Stimulated activated CD4-positive, alpha-beta T cell treated with anti-CD3 and anti-CD28 coated beads, Interleukin-1b, Interleukin-23, amount 100 ng/mL, for 24 hours (primary cell): ENCODE data around the gene WDR45B.

Experiments
- DNase-seq, 4 experiments: peaks; one replicate each; pipeline ENCODE4 v3.0.0-alpha.2; 2020; ENCODE audit warnings: low read depth in 4 of 4, low spot score in 1 of 4

The WDR45B gene

GRCh38 chr17:82677353-82677925 lies 29.2 kb upstream of the WDR45B start:
- no peak for DNase-seq

DNA sequence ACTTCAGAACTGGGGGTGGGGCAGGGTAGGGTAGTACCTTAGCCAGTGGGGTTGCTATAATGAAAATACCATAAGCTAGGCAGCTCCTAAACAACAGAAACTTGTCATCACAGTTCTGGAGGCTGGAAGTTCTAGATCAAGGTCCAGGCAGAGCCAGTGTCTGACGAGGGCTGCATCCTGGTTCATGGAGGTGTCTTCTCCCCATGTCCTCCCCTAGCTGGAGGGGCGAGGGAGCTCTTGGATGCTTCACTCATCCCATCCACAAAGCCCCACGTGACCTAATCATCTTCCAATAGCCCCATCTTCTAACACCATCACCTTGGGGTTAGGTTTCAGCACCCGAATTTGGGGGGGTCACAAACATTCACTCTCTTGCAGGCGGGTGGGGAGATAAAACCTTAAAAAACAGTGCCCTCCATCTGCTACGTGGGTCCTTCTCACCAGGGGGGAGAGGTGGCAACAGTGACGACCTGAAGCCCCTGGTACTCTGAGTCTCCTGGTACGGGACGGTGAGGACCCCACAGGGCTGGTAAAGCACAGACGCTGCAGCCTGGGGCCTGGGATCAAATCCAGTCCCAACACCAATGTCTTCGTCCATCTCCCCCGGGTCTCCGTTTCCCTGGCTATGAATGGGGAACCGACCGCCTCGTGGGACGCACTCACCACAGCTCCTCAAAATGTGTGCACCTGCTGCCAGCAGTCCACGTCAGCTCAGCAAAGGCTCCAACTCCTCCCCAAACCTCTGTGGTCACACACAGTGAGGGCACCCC lies 27.4 kb upstream of the WDR45B start:
- DNase-seq: no peak

DNA sequence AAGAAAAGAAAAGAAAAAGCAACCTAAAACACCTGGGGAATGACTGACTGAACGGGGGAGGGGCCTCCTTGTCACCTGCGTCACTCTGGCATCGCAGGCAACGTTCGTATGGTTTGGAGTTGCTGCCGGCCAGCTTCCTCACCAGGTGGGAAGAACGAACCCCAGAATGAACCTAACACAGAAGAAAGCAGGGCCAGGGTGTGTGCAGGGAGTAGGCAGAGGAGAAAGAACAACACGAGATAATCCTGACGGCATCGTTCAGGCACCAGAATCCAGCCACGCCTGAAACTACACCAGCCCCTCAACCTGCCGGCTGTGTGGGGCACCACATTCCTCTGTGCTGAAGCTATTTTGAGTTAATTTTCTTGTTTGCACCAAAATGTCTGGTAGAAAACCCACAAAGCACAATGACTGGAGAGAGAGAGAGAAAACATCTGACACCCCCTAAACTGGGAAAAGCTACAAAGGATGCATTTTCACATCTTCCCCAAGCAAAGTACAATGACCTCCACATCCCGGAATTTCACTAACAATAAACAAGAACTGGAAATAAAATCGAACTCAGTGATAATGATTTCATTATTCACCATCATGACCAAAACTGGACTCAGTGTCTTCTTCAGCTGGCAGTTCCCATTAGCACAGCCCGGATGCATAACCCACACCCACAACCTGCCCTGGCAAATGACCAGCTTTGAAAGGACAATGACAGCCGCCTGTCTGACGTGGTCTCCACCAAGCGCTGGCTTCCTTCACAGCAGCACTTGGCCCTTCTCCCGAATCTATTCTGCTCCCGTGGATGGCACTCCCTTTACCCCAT lies 26.6 kb upstream of the WDR45B start:
- no peak for DNase-seq

GRCh38 chr17:82670661-82671450 lies 22.6 kb upstream of the WDR45B start:
- DNase-seq: no peak

- peak in 3 of 4 experiments; percentile 14 to 42 (median 37) for DNase-seq
Measured at GRCh38 chr17:82668631-82669099, 20.4 kb upstream of the WDR45B start.

GRCh38 chr17:82668024-82668630 lies 19.9 kb upstream of the WDR45B start:
- no peak for DNase-seq

GRCh38 chr17:82667668-82668000 lies 19.4 kb upstream of the WDR45B start:
- DNase-seq: no peak

- no peak for DNase-seq
Measured at GRCh38 chr17:82666931-82667667, 18.9 kb upstream of the WDR45B start.

DNA sequence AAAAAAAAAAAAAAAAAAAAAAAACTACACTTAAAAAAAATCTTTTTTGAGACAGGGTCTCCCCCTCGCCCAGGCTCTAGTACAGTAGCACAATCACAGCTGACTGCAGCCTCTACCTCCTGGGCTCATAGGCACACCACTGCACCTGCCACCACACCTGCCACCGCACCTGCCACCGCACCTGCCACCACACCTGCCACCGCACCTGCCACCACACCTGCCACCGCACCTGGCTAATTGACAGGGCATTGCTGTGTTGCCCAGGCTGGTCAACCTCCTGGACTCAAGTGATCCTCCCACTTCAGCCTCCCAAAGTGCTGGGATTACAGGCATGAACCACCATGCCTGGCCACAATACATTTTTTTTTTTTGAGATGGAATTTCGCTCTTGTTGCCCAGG lies 17.6 kb upstream of the WDR45B start:
- DNase-seq: no peak

DNA sequence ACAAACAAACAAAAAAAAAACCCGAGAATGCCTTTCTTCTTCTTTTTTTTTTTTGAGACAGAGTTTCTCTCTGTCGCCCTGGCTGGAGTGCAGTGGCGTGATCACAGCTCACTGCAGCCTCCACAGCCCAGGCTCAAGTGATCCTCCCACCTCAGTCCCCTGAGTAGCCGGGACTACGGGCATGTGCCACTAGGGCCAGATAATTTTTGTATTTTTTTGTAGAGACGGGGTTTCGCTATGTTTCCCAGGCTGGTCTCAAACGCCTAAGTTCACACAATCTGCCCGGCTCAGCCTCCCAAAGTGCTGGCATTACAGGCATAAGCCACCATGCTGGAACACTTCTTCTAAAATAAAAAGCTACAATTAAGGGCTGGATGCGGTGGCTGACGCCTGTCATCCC lies 17.0 kb upstream of the WDR45B start:
- DNase-seq: no peak

- DNase-seq: no peak
Measured at GRCh38 chr17:82664701-82665182, 16.5 kb upstream of the WDR45B start.

- DNase-seq: no peak
Measured at GRCh38 chr17:82664276-82664575, 16.0 kb upstream of the WDR45B start.

GRCh38 chr17:82663381-82664275 lies 15.4 kb upstream of the WDR45B start:
- DNase-seq: no peak

GRCh38 chr17:82662711-82663261 lies 14.5 kb upstream of the WDR45B start:
- DNase-seq: no peak

DNA sequence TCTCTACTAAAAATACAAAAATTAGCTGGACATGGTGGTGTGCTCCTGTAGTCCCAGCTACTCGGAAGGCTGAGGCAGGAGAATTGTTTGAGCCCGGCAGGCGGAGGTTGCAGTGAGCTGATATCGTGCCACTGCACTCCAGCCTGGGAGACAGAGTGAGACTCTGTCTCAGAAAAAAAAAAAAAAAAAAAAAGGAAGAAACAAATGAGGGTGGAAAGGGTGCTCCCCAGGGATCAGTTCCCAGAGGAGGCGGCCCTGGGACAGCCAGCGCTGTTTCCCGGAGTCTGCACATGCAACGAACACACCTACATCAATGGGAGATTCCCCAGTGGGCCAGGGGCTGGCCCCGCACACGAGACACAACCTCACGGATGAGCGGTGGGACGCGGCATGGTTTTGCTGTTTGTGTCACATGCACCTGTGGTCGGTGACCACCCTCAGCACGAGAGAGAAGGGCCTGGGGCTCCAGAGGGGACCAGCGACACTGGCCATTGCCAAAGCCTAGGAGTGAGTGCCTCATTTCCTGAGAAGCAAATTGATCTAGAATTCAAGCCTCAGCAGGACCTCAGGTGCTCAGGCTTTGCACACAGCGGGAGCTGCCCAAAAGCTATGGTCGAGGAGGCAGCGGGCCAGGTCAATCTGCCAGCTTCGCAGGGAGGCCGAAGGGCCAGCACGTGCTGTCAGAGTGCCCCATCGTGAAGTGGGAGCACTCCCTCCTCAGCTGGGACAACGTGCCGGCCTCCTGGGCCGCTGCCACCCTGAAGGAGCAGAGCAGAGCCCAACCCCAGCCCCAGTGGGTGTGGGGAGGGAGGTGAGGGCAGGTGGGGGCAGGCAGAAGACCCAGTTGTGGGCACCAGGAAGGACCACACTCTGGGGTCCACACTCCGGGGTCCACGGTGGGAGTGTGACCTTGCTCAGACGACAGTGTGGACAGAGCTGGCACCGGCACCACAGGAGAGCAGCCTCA lies 13.8 kb upstream of the WDR45B start:
- no peak for DNase-seq

DNA sequence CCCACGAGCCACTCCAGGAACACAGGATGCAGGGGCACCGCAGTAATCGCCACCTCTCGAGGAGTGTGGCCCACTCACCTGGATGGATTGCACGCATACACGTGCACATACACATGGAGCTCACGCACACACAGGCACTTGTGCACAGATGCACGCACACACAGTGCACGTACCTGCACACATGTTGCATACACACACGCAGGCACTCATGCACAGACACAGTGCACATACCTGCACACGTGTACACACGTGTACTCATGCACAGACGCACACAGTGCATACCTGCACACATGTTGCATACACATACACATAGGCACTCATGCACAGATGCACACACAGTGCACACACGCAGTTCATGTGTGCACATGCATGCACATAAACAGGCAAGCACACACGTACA lies 11.6 kb upstream of the WDR45B start:
- no peak for DNase-seq

- no peak for DNase-seq
Measured at GRCh38 chr17:82658796-82659452, 10.7 kb upstream of the WDR45B start.
